Prostate gland (tissue), 2 donors: Measurements from ENCODE around the gene NOS1AP.

Experiments
- POLR2A ChIP-seq: fragments of 450-650 bp; IDR thresholded peaks from one replicate; pipeline ENCODE4 v1.6.1; 2016; ENCODE audit warnings: antibody characterized with exemption, mild to moderate bottlenecking
- POLR2AphosphoS5 ChIP-seq: sonication (generic); formaldehyde crosslinking; IDR thresholded peaks from one replicate; pipeline ENCODE4 v1.6.1; 2017; ENCODE audit warnings: antibody characterized with exemption
- TF ChIP-seq, protein P1 (sequence below), 4 experiments: fragments of 200-600 bp in 2 of 4; fragments of 450-650 bp in 2 of 4; sonication (generic) in 2 of 4; IDR thresholded peaks; 1 replicate in 3 of 4; 2 replicates in 1 of 4; pipeline ENCODE4 v1.5.1; 2016 to 2019; ENCODE audit warnings: antibody characterized with exemption in 4 of 4, mild to moderate bottlenecking in 2 of 4, moderate library complexity in 2 of 4

- TF ChIP-seq POLR2A (no peak), POLR2AphosphoS5 (no peak)
- TF ChIP-seq, protein P1, sequence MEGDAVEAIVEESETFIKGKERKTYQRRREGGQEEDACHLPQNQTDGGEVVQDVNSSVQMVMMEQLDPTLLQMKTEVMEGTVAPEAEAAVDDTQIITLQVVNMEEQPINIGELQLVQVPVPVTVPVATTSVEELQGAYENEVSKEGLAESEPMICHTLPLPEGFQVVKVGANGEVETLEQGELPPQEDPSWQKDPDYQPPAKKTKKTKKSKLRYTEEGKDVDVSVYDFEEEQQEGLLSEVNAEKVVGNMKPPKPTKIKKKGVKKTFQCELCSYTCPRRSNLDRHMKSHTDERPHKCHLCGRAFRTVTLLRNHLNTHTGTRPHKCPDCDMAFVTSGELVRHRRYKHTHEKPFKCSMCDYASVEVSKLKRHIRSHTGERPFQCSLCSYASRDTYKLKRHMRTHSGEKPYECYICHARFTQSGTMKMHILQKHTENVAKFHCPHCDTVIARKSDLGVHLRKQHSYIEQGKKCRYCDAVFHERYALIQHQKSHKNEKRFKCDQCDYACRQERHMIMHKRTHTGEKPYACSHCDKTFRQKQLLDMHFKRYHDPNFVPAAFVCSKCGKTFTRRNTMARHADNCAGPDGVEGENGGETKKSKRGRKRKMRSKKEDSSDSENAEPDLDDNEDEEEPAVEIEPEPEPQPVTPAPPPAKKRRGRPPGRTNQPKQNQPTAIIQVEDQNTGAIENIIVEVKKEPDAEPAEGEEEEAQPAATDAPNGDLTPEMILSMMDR (IDR thresholded peaks at IDR 0.05) = no peak
These were observed 166.7 kb downstream of the NOS1AP start for GRCh38 chr1:162236201-162236600.
